ENCODE data around the gene USH1C.

The USH1C gene

GRCh38 chr11:17561526-17561925, 17.3 kb upstream of the USH1C start:
- no peak for TF ChIP-seq CTCF (IDR thresholded peaks at IDR 0.05; ENCODE audit: borderline replicate concordance, control extremely low read depth, extremely low read depth, insufficient read depth, missing control alignments)
- in situ Hi-C loops (cut with MboI; ENCODE audit: low sequenced_read_pairs, unreplicated experiment) = no loop called here
- DNase-seq (ENCODE audit: low spot score) = no peak

GRCh38 chr11:17561111-17561415, 16.8 kb upstream of the USH1C start:
- DNase-seq (ENCODE audit: low spot score) = no peak
- no peak for TF ChIP-seq CTCF (IDR thresholded peaks at IDR 0.05; ENCODE audit: borderline replicate concordance, control extremely low read depth, extremely low read depth, insufficient read depth, missing control alignments)
- in situ Hi-C loops (cut with MboI; ENCODE audit: low sequenced_read_pairs, unreplicated experiment) = no loop called here

GRCh38 chr11:17560281-17561110, 16.3 kb upstream of the USH1C start:
- no peak for TF ChIP-seq CTCF (IDR thresholded peaks at IDR 0.05; ENCODE audit: borderline replicate concordance, control extremely low read depth, extremely low read depth, insufficient read depth, missing control alignments)
- DNase-seq (ENCODE audit: low spot score) = no peak
- in situ Hi-C loops (cut with MboI; ENCODE audit: low sequenced_read_pairs, unreplicated experiment) = no loop called here

GRCh38 chr11:17559341-17560087, 15.3 kb upstream of the USH1C start:
- in situ Hi-C loops (cut with MboI; ENCODE audit: low sequenced_read_pairs, unreplicated experiment) = no loop called here
- no peak for TF ChIP-seq CTCF (IDR thresholded peaks at IDR 0.05; ENCODE audit: borderline replicate concordance, control extremely low read depth, extremely low read depth, insufficient read depth, missing control alignments)
- no peak for DNase-seq (ENCODE audit: low spot score)

- no peak for DNase-seq (ENCODE audit: low spot score)
- no peak for TF ChIP-seq CTCF (IDR thresholded peaks at IDR 0.05; ENCODE audit: borderline replicate concordance, control extremely low read depth, extremely low read depth, insufficient read depth, missing control alignments)
- in situ Hi-C loops (cut with MboI; ENCODE audit: low sequenced_read_pairs, unreplicated experiment) = no loop called here
Observed at GRCh38 chr11:17558916-17559315, 14.7 kb upstream of the USH1C start.

- TF ChIP-seq CTCF (IDR thresholded peaks at IDR 0.05; ENCODE audit: borderline replicate concordance, control extremely low read depth, extremely low read depth, insufficient read depth, missing control alignments) = no peak
- DNase-seq (ENCODE audit: low spot score) = no peak
- in situ Hi-C loops (cut with MboI; ENCODE audit: low sequenced_read_pairs, unreplicated experiment) = no loop called here
Observed at GRCh38 chr11:17558025-17558780, 14.0 kb upstream of the USH1C start.
